Measurements from ENCODE around the gene SLC25A44.
"Not testable (repeated sequence)": the region's sequence is repeated elsewhere in the genome, so short reads cannot be mapped to it uniquely, and the experiment has no call there.

SLC25A44 gene

DNA sequence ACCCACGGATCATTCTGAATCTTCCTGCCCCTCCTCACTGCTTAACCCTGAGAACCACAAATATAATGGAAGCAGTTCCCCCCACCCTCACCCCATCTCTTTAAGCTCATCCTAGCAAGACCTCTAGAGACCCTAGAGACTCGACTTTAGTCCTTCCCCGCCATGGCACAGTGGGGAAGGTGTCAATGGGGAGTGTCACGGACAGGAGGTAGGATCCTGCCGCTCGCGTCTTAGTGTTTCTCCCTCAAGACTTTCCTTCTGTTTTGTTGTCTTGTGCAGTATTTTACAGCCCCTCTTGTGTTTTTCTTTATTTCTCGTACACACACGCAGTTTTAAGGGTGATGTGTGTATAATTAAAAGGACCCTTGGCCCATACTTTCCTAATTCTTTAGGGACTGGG is 18.2 kb downstream of the SLC25A44 start:
- no peak for DNase-seq

DNA sequence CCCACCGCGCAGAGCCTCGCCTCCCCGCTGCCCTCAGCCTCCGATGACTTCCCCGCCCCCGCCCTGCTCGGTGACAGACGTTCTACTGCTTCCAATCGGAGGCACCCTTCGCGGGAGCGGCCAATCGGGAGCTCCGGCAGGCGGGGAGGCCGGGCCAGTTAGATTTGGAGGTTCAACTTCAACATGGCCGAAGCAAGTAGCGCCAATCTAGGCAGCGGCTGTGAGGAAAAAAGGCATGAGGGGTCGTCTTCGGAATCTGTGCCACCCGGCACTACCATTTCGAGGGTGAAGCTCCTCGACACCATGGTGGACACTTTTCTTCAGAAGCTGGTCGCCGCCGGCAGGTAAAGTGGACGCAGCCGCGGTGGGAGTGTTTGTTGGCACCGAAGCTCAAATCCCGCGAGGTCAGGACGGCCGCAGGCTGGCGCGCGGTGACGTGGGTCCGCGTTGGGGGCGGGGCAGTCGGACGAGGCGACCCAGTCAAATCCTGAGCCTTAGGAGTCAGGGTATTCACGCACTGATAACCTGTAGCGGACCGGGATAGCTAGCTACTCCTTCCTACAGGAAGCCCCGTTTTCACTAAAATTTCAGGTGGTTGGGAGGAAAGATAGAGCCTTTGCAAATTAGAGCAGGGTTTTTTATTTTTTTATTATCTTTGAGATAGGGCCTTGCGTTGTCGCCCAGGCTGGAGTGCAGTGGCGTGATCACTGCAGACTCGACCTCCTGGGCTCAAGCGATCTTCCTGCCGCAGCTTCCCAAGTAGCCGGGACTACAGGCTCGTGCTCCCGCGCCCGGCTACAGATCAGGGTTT is 19.1 kb downstream of the SLC25A44 start, which contains the start of gene PMF1:
TSS of gene PMF1 (plus strand) at position 175 of the 811 bp plus-strand sequence. CDS start at position 184, 9 bp downstream.
- DNase-seq = peak; percentile 94 to 95

DNA sequence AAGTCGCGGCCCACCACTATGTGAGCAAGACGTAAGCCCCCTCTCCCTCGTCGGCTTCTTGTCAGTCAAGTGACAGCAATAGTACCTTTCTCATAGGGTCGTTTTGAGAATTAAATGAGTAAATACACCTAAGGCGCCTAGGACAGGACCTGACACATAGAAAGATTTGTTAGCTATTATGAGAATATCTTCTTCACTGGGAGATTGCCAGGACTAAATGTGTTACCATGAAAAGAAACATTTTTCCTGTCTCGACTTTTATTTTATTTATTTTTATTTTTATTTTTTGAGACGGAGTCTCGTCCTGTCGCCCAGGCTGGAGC is 19.7 kb downstream of the SLC25A44 start:
- DNase-seq = no peak

DNA sequence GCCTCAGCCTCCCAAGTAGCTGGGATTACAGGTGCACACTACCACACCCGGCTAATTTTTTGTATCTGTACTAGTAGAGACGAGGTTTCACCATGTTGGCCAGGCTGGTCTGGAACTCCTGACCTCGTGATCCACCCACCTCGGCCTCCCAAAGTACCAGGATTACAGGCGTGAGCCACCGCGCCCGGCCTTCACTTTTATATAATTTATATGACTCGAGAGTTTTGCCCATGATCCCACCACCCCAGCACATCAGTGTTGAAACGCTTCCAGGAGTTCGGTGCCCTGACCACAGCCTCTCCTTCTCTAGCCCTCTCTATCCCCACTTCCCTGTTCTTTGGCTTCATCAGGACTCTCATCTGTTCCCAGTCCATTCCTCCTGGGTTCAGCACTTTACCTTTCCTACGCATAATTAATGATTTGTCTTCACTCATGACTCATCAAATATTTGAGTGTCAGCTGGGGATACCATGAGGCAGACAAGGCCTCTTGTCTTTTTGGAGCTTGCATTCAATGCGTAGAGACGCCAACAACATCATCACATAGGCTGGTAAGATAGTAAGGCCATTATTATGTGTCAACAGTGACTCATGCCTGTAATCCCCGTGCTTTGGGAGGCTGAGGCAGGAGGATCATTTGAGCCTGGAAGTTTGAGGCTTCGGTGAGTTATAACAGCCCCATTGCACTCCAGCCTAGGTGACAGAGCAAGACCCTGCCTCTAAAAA is 20.3 kb downstream of the SLC25A44 start:
- DNase-seq = no peak

DNA sequence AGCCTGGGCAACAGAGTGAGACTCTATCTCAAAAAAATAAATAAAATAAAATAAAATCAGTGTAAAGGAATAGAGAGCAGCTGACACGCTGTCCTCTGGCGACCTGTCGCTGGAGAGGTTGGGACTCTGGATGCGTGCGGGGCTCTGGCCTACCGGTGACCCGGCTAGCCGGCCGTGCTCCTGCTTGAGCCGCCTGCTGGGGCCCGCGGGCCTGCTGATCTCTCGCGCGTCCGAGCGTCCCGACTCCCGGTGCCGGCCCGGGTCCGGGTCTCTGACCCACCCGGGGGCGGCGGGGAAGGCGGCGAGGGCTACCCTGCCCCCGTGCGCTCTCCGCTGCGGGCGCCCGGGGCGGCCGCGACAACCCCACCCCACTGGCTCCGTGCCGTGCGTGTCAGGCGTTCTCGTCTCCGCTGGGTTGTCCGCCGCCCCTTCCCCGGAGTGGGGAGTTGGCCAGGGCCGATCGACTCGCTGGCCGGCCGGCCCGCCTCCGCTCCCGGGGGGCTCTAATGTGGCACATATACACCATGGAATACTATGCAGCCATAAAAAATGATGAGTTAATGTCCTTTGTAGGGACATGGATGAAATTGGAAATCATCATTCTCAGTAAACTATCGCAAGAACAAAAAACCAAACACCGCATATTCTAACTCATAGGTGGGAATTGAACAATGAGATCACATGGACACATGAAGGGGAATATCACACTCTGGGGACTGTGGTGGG is 22.6 kb downstream of the SLC25A44 start:
- not testable (repeated sequence) for DNase-seq

DNA sequence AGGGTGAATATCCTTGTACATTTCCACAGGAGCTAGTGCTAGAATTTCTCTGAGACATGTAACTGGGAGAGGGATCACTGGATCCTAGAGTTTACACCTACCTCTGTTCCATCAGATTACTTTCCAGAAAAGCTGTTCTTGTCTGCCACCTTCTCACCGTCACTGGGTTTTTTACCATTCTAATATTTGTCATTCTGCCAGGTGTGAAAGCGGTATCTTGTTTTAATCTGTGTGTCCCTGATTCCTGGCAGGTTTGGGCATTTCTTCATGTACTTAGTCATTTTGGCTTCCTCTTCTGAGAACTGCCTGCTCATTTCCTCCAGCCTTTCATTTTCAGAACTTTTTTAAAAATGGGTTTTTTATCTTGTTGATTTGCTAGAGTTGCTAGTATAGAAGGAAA is 24.0 kb downstream of the SLC25A44 start:
- DNase-seq = peak; percentile 17 to 26

DNA sequence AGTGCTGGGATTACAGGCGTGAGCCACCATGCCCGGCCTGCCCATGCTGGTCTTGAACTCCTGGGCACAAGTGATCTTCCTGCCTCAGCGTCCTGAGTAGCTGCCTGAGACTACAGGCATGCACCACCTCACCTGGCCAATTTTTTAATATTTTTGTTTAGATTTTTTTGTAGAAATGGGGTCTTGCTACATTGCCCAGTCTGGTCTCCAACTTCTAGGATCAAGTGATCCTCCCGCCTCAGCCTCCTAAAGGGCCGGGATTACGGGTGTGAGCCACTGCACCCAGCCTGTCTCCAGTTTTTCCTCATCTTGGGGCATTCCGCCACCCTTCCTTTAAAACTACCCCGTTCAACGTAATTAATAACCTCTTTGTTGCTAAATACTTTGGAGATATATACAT is 26.3 kb downstream of the SLC25A44 start:
- DNase-seq = no peak

DNA sequence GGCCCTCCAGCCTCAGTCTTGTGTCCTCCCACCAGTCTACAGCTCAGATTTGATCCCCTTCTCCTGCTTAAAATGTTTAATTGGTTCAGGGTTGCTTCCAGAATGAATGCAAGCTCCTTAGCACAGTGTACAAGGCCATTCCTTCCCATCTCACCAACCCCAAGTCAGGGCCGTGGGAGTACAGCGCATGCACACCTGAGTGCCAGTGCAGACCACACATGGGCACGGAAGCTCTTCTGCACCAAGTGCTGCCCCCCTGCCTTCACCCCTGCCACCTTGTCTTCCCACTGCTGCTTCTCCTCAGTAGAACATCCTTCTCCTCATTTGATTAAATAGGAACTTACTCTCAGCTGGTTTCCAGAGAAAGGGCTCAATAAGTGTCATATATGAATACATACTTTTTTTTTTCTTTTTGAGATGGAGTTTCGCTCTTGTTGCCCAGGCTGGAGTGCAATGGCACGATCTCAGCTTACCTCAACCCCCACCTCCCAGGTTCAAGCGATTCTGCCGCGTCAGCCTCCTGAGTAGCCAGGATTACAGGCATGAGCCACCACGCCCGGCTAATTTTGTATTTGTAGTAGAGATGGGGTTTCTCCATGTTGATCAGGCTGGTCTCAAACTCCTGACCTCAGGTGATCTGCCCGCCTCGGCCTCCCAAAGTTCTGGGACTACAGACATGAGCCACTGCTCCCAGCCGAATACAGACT is 28.2 kb downstream of the SLC25A44 start:
- DNase-seq = no peak

DNA sequence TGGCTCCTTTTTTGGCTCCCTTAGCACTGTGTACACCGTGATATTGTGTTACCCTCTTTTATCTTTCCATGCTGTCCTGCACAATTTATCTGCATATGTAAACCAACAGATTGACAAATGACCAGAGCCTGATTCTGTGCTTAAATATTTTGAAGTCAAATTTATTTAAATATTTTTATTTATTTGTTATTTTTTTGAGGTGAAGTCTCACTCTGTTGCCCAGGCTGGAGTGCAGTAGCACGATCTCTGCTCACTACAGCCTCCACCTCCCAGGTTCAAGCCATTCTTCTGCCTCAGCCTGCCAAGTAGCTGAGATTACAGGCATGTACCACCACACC is 31.7 kb downstream of the SLC25A44 start:
- DNase-seq = no peak

DNA sequence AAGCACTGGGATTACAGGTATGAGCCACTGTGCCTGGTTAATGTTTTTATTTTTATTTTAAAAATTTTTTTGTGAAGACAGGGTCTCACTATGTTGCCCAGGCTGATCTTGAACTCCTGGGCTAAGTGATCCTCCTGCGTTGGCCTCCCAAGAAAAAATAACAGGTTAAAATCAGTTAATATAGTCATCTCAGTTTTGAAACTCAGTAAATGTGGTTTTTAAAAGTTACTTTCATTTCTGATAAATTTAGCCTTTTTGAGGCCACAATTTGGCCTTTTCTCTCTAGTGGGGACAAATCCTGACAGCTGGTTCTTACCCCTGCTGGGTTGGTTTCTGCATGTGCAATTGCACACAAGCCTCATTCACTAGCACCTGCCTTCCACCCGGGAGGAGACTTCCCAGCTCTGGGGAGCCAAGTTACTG is 32.2 kb downstream of the SLC25A44 start:
- DNase-seq = no peak

DNA sequence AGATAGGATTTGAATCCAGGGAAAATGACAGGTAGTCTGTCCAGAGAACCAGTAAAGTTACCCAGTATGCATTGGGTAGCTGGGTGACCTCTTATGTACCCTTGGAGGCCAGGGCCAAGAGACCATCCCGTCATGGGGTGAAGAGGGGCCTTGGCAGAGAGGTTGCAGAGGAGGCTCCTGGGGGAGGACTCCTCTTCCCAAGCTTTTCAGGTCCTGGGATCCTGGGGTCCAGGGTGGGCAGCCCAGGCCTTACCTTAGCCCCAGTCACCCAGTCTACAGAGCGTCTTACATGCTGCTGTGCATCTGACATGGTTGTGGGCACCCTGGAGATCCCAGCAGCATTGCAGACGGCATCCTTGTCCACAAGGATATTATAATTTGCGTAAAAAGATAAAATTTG is 32.9 kb downstream of the SLC25A44 start:
- no peak for DNase-seq

DNA sequence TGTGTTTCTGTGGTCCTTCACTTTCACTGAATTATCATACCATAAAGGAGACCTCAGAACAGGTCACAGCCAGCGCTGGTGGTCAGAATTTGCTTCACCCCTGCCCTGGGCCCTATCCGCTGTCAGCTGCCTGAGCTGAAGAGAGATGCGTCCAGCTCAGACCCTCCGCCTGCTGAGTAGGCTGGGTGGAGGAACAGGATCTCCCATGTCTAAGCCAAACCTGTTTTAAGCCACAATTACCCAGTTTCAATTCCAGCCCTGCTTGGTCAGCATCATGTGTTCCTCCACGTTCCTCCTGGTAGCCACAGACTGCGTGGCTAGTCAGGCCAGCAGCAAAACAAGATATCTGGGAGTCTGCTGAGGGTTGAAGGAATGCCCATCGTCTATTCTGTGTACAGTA is 34.6 kb downstream of the SLC25A44 start:
- DNase-seq = no peak

DNA sequence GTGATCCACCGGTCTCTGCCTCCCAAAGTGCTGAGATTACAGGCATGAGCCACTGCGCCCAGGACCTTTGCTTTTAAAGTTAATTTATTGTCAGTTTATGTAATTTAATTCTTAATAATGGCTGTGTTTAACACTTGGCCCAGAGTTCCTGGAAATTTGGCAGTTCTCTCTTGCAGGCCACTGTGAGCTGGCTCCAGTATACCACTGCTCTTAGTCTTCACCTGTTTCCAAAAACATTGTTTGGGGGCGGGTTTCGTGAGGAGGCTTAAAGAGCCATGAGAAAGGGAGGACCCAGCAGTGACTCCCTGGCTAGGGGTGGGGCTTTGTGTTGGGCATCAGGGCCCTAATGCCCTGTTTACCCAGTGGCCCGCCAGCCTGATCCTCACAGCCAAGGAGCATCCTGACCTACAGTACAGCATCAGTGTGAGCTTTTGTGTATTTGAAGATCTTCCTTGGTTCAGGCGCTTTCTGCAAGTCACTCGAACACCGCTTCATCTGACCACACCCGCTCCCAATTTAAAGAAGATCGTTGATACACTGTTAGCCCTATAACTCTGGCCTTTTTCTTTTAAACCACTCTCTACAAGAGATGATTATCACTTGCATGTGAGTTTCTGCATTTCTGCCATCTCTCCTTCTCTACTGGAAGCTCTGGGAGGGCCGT is 36.0 kb downstream of the SLC25A44 start:
- DNase-seq = no peak

DNA sequence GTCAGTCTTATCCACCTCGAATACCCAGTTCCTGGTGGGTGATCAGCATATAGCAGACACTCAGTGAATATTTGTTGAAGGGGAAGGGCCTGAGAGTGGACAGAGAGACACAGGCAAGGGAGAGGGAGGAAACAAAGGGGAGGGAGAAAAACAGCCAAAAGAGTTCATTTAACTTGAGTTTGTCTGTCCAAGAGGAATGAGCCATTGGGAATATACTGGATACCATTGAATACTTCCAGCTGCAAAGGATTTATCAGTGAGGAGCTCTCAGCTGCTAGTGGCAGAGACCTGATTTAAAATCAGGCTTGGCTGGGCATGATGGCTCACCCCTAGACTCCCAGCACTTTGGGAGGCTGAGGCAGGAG is 36.6 kb downstream of the SLC25A44 start:
- DNase-seq = no peak

DNA sequence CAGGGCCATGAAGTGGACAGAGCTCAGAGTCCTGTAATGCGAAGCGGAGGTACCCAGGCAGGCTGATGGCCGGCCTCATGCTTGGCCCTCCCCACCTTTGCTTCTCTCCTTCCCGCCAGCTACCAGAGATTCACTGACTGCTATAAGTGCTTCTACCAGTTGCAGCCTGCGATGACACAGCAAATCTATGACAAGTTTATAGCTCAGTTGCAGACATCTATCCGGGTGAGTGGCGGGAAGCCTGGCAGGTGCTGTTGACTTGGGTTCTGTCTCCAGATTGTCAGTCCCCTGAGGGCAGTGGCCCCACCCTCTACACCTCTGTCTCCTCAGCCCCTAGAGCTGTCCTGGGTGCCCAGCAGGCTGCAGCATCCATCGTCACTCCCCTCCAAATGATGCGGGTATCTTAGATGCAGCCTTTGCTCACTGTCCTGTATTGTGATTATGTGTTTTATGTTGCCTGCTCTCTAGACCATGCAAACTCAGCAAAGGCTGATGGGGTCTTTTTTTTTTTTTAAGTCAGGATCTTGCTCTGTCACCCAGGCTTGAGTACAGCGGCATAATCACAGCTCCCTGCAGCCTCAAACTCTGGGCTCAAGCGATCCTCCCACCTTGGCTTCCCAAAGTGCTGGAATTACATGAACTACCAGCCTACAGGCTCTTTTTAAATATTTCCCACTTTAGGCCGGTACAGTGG is 38.4 kb downstream of the SLC25A44 start:
- DNase-seq = no peak

DNA sequence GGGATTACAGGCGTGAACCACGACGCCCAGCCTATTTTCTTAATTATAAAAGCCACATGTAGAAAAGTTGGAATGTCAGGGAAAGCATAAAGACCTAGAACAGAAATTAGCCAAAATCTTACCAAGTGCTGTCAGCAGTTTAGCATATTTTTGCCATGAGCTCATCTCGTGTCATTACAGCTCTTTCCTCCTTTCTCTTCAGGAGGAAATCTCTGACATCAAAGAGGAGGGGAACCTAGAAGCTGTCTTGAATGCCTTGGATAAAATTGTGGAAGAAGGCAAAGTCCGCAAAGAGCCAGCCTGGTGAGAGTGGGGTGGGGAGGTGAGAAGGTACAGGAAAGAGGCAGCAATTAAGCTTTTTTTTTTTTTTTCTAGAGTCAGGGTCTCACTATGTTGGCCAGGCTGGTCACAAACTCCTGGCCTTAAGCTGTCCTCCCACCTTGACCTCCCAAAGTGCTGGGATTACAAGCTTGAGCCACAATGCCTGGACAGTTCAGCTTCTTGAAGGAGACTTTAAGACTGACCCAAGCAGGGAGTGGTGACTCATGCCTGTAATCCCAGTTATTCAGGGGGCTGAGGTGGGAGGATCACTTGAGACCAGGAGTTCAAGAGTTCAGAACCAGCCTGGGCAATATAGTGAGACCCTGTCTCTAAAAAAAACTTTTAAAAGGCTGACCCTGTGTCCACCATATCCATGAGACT is 39.7 kb downstream of the SLC25A44 start:
- DNase-seq = no peak

DNA sequence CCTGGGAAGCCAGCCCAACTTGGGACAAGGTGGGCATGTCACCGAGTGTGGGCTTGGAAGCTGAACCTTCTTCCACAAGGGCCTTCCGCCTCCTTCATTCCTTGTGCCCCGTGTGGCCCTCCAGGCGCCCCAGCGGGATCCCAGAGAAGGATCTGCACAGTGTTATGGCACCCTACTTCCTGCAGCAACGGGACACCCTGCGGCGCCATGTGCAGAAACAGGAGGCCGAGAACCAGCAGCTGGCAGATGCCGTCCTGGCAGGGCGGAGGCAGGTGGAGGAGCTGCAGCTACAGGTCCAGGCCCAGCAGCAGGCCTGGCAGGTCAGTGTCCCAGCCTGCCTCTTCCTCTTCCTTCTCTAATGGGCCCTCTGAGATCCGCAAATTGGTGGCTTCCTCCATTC is 42.3 kb downstream of the SLC25A44 start:
- DNase-seq = no peak

DNA sequence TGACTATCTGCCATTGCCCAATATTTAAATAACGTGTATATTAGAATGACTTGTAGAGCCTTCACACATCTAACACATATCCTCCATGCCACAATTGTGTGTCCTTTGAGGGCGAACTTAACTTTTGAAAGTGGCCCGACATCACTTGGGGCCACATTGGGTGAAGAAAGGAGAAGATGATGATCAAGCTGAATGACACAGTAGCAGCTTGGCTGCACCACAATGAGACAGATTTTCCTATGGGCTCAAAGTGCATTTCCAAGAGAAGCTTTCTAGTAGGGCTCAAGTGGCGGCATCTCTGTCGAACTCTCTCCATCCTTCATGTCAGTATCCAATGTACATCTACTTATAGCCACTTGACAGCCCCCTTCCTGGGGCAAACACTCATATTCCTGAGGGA is 44.3 kb downstream of the SLC25A44 start:
- DNase-seq = no peak

DNA sequence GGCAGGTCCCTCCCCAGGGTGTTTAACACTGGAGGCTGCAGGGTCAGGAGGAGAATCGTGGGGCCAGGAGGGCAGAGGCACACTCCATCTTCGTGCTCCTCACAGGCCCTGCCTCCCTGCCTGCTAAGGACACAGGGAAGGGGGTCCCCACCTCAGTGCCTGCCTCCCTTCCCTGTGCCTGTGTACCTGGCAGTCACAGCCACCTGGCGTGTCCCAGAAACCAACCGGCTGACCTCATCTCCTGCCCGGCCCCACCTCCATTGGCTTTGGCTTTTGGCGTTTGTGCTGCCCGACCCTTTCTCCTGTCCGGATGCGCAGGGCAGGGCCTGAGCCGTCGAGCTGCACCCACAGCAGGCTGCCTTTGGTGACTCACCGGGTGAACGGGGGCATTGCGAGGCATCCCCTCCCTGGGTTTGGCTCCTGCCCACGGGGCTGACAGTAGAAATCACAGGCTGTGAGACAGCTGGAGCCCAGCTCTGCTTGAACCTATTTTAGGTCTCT is 47.5 kb downstream of the SLC25A44 start:
- no peak for DNase-seq

DNA sequence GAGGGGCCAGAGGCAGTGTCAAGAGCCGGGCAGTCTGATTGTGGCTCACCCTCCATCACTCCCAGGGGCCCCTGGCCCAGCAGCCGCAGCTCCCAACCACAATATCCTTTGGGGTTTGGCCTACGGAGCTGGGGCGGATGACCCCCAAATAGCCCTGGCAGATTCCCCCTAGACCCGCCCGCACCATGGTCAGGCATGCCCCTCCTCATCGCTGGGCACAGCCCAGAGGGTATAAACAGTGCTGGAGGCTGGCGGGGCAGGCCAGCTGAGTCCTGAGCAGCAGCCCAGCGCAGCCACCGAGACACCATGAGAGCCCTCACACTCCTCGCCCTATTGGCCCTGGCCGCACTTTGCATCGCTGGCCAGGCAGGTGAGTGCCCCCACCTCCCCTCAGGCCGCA is 48.0 kb downstream of the SLC25A44 start, which contains the start of gene BGLAP:
TSS of gene BGLAP (plus strand) at position 259 of the 400 bp plus-strand sequence. CDS start at position 307, 48 bp downstream.
- no peak for DNase-seq

DNA sequence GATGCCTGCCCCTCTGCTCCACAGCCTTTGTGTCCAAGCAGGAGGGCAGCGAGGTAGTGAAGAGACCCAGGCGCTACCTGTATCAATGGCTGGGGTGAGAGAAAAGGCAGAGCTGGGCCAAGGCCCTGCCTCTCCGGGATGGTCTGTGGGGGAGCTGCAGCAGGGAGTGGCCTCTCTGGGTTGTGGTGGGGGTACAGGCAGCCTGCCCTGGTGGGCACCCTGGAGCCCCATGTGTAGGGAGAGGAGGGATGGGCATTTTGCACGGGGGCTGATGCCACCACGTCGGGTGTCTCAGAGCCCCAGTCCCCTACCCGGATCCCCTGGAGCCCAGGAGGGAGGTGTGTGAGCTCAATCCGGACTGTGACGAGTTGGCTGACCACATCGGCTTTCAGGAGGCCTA is 48.8 kb downstream of the SLC25A44 start:
- DNase-seq = no peak
